Endothelial cell of umbilical vein (primary cell): Measurements from ENCODE around the gene HSD17B2. TPM values are rescaled to one million over a fixed set of nuclear protein-coding genes. Genes with fewer than 3 reads are reported as not detected.

Experiments
- BruUV-seq: library from RNA; stranded (reverse); fragments of 400-500 nt; replicated peaks from 2 replicates; lab custom pipeline; 2021; lab: Mats Ljungman, UMichigan
- CTCF ChIA-PET: fragments of 300-600, 350-600 bp; sonication (Branson Sonifier 250); formaldehyde crosslinking; loops from one replicate; lab custom pipeline; 2021; ENCODE audit warnings: antibody characterized with exemption, inconsistent platforms; lab: Charles Lee
- POLR2A ChIA-PET: fragments of 300-600, 350-600 bp; sonication (Branson Sonifier 250); formaldehyde crosslinking; loops from one replicate; lab custom pipeline; 2021; ENCODE audit warnings: antibody characterized with exemption, inconsistent platforms; lab: Charles Lee
- DNase-seq: peaks from one replicate; pipeline ENCODE4 v3.0.0-alpha.2; 2011; ENCODE audit warnings: low read depth, low spot score
- FAIRE-seq: peaks from 2 replicates; lab custom pipeline; 2011; peaks lifted over from hg19 to GRCh38; lab: Jason Lieb, UNC
- H2AFZ ChIP-seq: 2 replicates; pipeline ENCODE4 v1.6.0; 2012; ENCODE audit warnings: low read depth, low read length, control low read depth, inconsistent platforms
- H3K27ac ChIP-seq: 2 replicates; pipeline ENCODE4 v1.5.1; 2011; ENCODE audit warnings: low read depth, mild to moderate bottlenecking, control low read depth, low read length, moderate library complexity; ENCODE audit not compliant: insufficient read depth
- H3K27me3 ChIP-seq, 2 experiments: 2 replicates each; pipeline versions ENCODE4 v1.6.0 to v1.6.1; 2011; ENCODE audit warnings: low read length in 2 of 2, mixed read lengths in 1 of 2; ENCODE audit not compliant: control insufficient read depth in 2 of 2, insufficient read depth in 2 of 2
- H3K36me3 ChIP-seq, 2 experiments: 2 replicates in 1 of 2; 3 replicates in 1 of 2; pipeline ENCODE4 v1.5.1; 2011; ENCODE audit warnings: low read length in 2 of 2, mild to moderate bottlenecking in 1 of 2, moderate library complexity in 1 of 2; ENCODE audit not compliant: control insufficient read depth in 2 of 2, insufficient read depth in 2 of 2; ENCODE audit errors: extremely low read depth in 1 of 2
- H3K4me1 ChIP-seq: 3 replicates; pipeline ENCODE4 v1.5.1; 2011; ENCODE audit warnings: mild to moderate bottlenecking, low read length; ENCODE audit not compliant: control insufficient read depth, insufficient read depth; ENCODE audit errors: extremely low read depth
- H3K4me2 ChIP-seq: 2 replicates; pipeline ENCODE4 v1.6.1; 2011; ENCODE audit warnings: low read length, control low read depth, mixed read lengths; ENCODE audit not compliant: insufficient read depth
- H3K4me3 ChIP-seq, 3 experiments: fragments of 200-600 bp in 1 of 3; sonication (generic), shearing (Covaris generic) in 1 of 3; replicated peaks in 1 of 3; 2 replicates each; pipeline ENCODE4 v1.5.1; 2011 to 2016; ENCODE audit warnings: control low read depth in 3 of 3, low read length in 3 of 3, mild to moderate bottlenecking in 2 of 3, inconsistent platforms in 1 of 3, low read depth in 1 of 3, moderate library complexity in 1 of 3; ENCODE audit not compliant: insufficient read depth in 1 of 3
- H3K79me2 ChIP-seq: 2 replicates; pipeline ENCODE4 v1.6.0; 2012; ENCODE audit warnings: low read length, inconsistent platforms; ENCODE audit not compliant: control insufficient read depth, insufficient read depth
- H3K9ac ChIP-seq: replicated peaks from 2 replicates; pipeline ENCODE3; 2011; ENCODE audit warnings: low read length, control low read depth; ENCODE audit not compliant: insufficient read depth; ENCODE audit errors: extremely low read depth
- H3K9me1 ChIP-seq: replicated peaks from 3 replicates; pipeline ENCODE4 v1.6.0; 2011; ENCODE audit warnings: mild to moderate bottlenecking, low read length; ENCODE audit not compliant: control insufficient read depth, insufficient read depth; ENCODE audit errors: extremely low read depth
- H3K9me3 ChIP-seq: replicated peaks from 2 replicates; pipeline ENCODE4 v1.5.1; 2012; ENCODE audit warnings: low read length, inconsistent platforms; ENCODE audit not compliant: control insufficient read depth, insufficient read depth
- H4K20me1 ChIP-seq: replicated peaks from 2 replicates; pipeline ENCODE3; 2011; ENCODE audit warnings: mild to moderate bottlenecking, low read length; ENCODE audit not compliant: control insufficient read depth, insufficient read depth; ENCODE audit errors: extremely low read depth
- CTCF ChIP-seq, 2 donors: IDR thresholded peaks; 1 replicate in 1 of 2; 2 replicates in 1 of 2; pipeline ENCODE4 v1.5.1; 2011; ENCODE audit warnings: low read length in 2 of 2, mild to moderate bottlenecking in 2 of 2, moderate library complexity in 2 of 2, control low read depth in 1 of 2, inconsistent platforms in 1 of 2, low read depth in 1 of 2; ENCODE audit not compliant: insufficient read depth in 1 of 2; ENCODE audit errors: extremely low read depth in 1 of 2
- EZH2 ChIP-seq: IDR thresholded peaks from 2 replicates; pipeline ENCODE4 v1.6.1; 2012; ENCODE audit warnings: borderline replicate concordance, low read depth, mild to moderate bottlenecking, moderate library complexity, low read length, inconsistent platforms; ENCODE audit not compliant: severe bottlenecking
- GATA2 ChIP-seq: IDR thresholded peaks from 2 replicates; pipeline ENCODE4 v1.7.0; 2011; ENCODE audit warnings: low read depth, mild to moderate bottlenecking, moderate library complexity, mixed read lengths, low read length; ENCODE audit not compliant: insufficient read length, insufficient read depth
- dilution Hi-C: fragments of 300-500 bp; cut with MboI; formaldehyde crosslinking; loops from one replicate; pipeline ENCODE4 v1.15.0; 2019; ENCODE audit warnings: low sequenced_read_pairs; ENCODE audit not compliant: extremely low pct_ligation_motif_present
- intact Hi-C: fragments of 100-400 bp; cut with micrococcal nuclease; formaldehyde crosslinking; loops from one replicate; pipeline ENCODE4 v1.10.0; 2022
- polyA plus RNA-seq, 4 experiments: library from polyadenylated mRNA; depleted of rRNA in 3 of 4; stranded (reverse) in 3 of 4; unstranded in 1 of 4; fragments of >200 nt; gene quantifications; 2 replicates each; pipeline versions ENCODE4 v1.2.1 to v1.2.3, GENCODE V29; 2011 to 2012; ENCODE audit warnings: missing spikeins in 1 of 4
- total RNA-seq: library from RNA; stranded (reverse); gene quantifications from 2 replicates; pipeline ENCODE4 v1.2.3, GENCODE V29; 2021

Gene HSD17B2
- total and polyA plus RNA-seq, 2 donors (not counting 3 experiments of a cell fraction or from before 2014, with no cell fraction given) = 1.2 to 4.5 TPM

- Histone ChIP-seq H3K79me2 (no peaks in the 10 kb centered on the region), H3K4me1 (no peaks in the 10 kb centered on the region), H3K9me3 (no peaks in the 10 kb centered on the region), H3K4me2 (no peak overlapping the region), H3K9me1 (no peaks in the 10 kb centered on the region), H3K27ac (no peak overlapping the region), H4K20me1 (no peaks in the 10 kb centered on the region), H3K4me3 (no peak overlapping the region), H3K36me3 (no peaks in the 10 kb centered on the region), H2AFZ (no peak overlapping the region), H3K27me3 (peaks cover 3 to 13% of the 10 kb centered on the region in 2 experiments), H3K9ac (no peak overlapping the region)
- TF ChIP-seq EZH2 (no peak), CTCF (IDR thresholded peaks at IDR 0.05; ENCODE audit: extremely low read depth in 1 of 2, insufficient read depth in 1 of 2, low read depth in 1 of 2, low read length in 2 of 2) (no peak)
- FAIRE-seq (no peak), DNase-seq (no peak)
- no TSS peak for BruUV-seq
- intact Hi-C loops = no loop called here
- dilution Hi-C loops = no loop called here
- ChIA-PET POLR2A (no interaction called here), CTCF (no interaction called here)
These were observed 44.8 kb downstream of the HSD17B2 start for GRCh38 chr16:82079892-82080291.

- ChIA-PET CTCF (interaction anchor here (1.3 to 1.8 kb wide), 3 partner anchors 10 to 149 kb away, joined by 4 to 6 read pairs (median 5); no protein-coding TSS in a partner anchor), POLR2A (no interaction called here)
- no peak overlapping the region for H3K4me2 ChIP-seq
- TF ChIP-seq EZH2 (no peak), GATA2 (no peak)
- DNase-seq (no peak), FAIRE-seq (no peak)
- dilution Hi-C loops (no loop called here), intact Hi-C loops (no loop called here)
- H3K27ac ChIP-seq = no peak overlapping the region
- H3K27me3 ChIP-seq = peaks cover 3 to 10% of the 10 kb centered on the region in 2 experiments
- H3K4me1 ChIP-seq = no peaks in the 10 kb centered on the region
- no peaks in the 10 kb centered on the region for H3K79me2 ChIP-seq
- no peaks in the 10 kb centered on the region for H3K9me1 ChIP-seq
- H4K20me1 ChIP-seq = no peaks in the 10 kb centered on the region
- no peaks in the 10 kb centered on the region for H3K36me3 ChIP-seq
- H2AFZ ChIP-seq = no peak overlapping the region
- no peak overlapping the region for H3K4me3 ChIP-seq
- H3K9me3 ChIP-seq = no peaks in the 10 kb centered on the region
- no peak overlapping the region for H3K9ac ChIP-seq
- no TSS peak for BruUV-seq
These were observed 46.2 kb downstream of the HSD17B2 start for GRCh38 chr16:82081264-82081663.
